ENCODE measurements around the gene TOMM7. TPM values are rescaled to one million over a fixed set of nuclear protein-coding genes. Genes with fewer than 3 reads are reported as not detected.

Gene TOMM7
- total RNA-seq, 1 experiment from 2014 or later, result 170 TPM

- Histone ChIP-seq H3K4me3 (ENCODE audit: low read length) (no peak overlapping the region), H3K27ac (ENCODE audit: low read length) (no peak overlapping the region), H3K4me1 (ENCODE audit: low read length) (peaks cover 24% of the 10 kb centered on the region), H2AFZ (ENCODE audit: low read length) (no peak overlapping the region), H4K20me1 (ENCODE audit: insufficient read depth, low read depth, low read length) (no peaks in the 10 kb centered on the region), H3K27me3 (ENCODE audit: low read length) (no peaks in the 10 kb centered on the region), H3K9me3 (ENCODE audit: low read length) (no peaks in the 10 kb centered on the region), H3K79me2 (ENCODE audit: low read length) (peaks cover 29% of the 10 kb centered on the region), H3K9me2 (replicated peaks; ENCODE audit: insufficient read depth, low read length) (no peaks in the 10 kb centered on the region), H3K36me3 (ENCODE audit: insufficient read depth, low read length) (no peaks in the 10 kb centered on the region), H3K9ac (ENCODE audit: low read length) (no peak overlapping the region), H3K4me2 (ENCODE audit: low read depth, low read length, poor library complexity, severe bottlenecking) (no peak overlapping the region)
- no peak for DNase-seq
Measured at GRCh38 chr7:22824760-22825159, 2.1 kb upstream of the TOMM7 start.

- H3K9me3 ChIP-seq (ENCODE audit: low read length), result no peaks in the 10 kb centered on the region
Measured at GRCh38 chr7:22823142-22823497, 471 bp upstream of the TOMM7 start.

GRCh38 chr7:22821702-22822485 lies 755 bp downstream of the TOMM7 start:
- Histone ChIP-seq H3K9ac (ENCODE audit: low read length) (peak overlapping the region; percentile 87), H3K4me1 (ENCODE audit: low read length) (peaks cover 24% of the 10 kb centered on the region), H3K9me3 (ENCODE audit: low read length) (no peaks in the 10 kb centered on the region), H3K79me2 (ENCODE audit: low read length) (peaks cover 48% of the 10 kb centered on the region), H3K27ac (ENCODE audit: low read length) (peak overlapping the region; percentile 24; the same call in 1 of the 2 replicates), H3K9me2 (replicated peaks; ENCODE audit: insufficient read depth, low read length) (no peaks in the 10 kb centered on the region), H3K4me2 (ENCODE audit: low read depth, low read length, poor library complexity, severe bottlenecking) (peak overlapping the region; percentile 76), H3K4me3 (ENCODE audit: low read length) (peak overlapping the region; percentile 84), H4K20me1 (ENCODE audit: insufficient read depth, low read depth, low read length) (no peaks in the 10 kb centered on the region), H2AFZ (ENCODE audit: low read length) (peak overlapping the region; percentile 40; the same call in 1 of the 2 replicates), H3K36me3 (ENCODE audit: insufficient read depth, low read length) (peaks cover 11% of the 10 kb centered on the region; the same call in 1 of the 2 replicates), H3K27me3 (ENCODE audit: low read length) (no peaks in the 10 kb centered on the region)
- peak; percentile 49 for DNase-seq

More at GRCh38 chr7:22823142-22823497, 471 bp upstream of the TOMM7 start:
- DNase-seq, result peak; percentile 54
- Histone ChIP-seq H3K79me2 (ENCODE audit: low read length) (peaks cover 40% of the 10 kb centered on the region), H2AFZ (ENCODE audit: low read length) (peak overlapping the region; percentile 77), H3K4me3 (ENCODE audit: low read length) (peak overlapping the region; percentile 84), H3K4me2 (ENCODE audit: low read depth, low read length, poor library complexity, severe bottlenecking) (peak overlapping the region; percentile 86), H3K36me3 (ENCODE audit: insufficient read depth, low read length) (0 out of 2 replicates have a peak, but pooled peaks cover under 1% of the 10 kb centered on the region), H3K9me2 (replicated peaks; ENCODE audit: insufficient read depth, low read length) (no peaks in the 10 kb centered on the region), H3K27me3 (ENCODE audit: low read length) (no peaks in the 10 kb centered on the region), H3K27ac (ENCODE audit: low read length) (no peak overlapping the region), H4K20me1 (ENCODE audit: insufficient read depth, low read depth, low read length) (no peaks in the 10 kb centered on the region), H3K9ac (ENCODE audit: low read length) (peak overlapping the region; percentile 70), H3K4me1 (ENCODE audit: low read length) (peaks cover 24% of the 10 kb centered on the region)

- no peaks in the 10 kb centered on the region for H3K27me3 ChIP-seq (ENCODE audit: low read length)
- peaks cover 11% of the 10 kb centered on the region; the same call in 1 of the 2 replicates for H3K36me3 ChIP-seq (ENCODE audit: insufficient read depth, low read length)
- no peak overlapping the region for H3K4me2 ChIP-seq (ENCODE audit: low read depth, low read length, poor library complexity, severe bottlenecking)
- no peaks in the 10 kb centered on the region for H3K9me3 ChIP-seq (ENCODE audit: low read length)
- DNase-seq, result no peak
- H3K4me3 ChIP-seq (ENCODE audit: low read length), result no peak overlapping the region
- no peak overlapping the region for H3K9ac ChIP-seq (ENCODE audit: low read length)
- H4K20me1 ChIP-seq (ENCODE audit: insufficient read depth, low read depth, low read length), result no peaks in the 10 kb centered on the region
- H3K27ac ChIP-seq (ENCODE audit: low read length), result no peak overlapping the region
- H2AFZ ChIP-seq (ENCODE audit: low read length), result no peak overlapping the region
- peaks cover 50% of the 10 kb centered on the region for H3K79me2 ChIP-seq (ENCODE audit: low read length)
- H3K9me2 ChIP-seq (replicated peaks; ENCODE audit: insufficient read depth, low read length), result no peaks in the 10 kb centered on the region
- H3K4me1 ChIP-seq (ENCODE audit: low read length), result peaks cover 24% of the 10 kb centered on the region
Measured at GRCh38 chr7:22819476-22819875, 3.2 kb downstream of the TOMM7 start.

- H3K9me2 ChIP-seq (replicated peaks; ENCODE audit: insufficient read depth, low read length), result no peaks in the 10 kb centered on the region
- peaks cover 16% of the 10 kb centered on the region; the same call in 1 of the 2 replicates for H3K36me3 ChIP-seq (ENCODE audit: insufficient read depth, low read length)
Measured at GRCh38 chr7:22814261-22815208, 8.1 kb downstream of the TOMM7 start.

GRCh38 chr7:22812353-22812752 lies 10.3 kb downstream of the TOMM7 start:
- no peak overlapping the region for H3K27ac ChIP-seq (ENCODE audit: low read length)
- H3K9ac ChIP-seq (ENCODE audit: low read length), result no peak overlapping the region
- H3K27me3 ChIP-seq (ENCODE audit: low read length), result no peaks in the 10 kb centered on the region
- no peaks in the 10 kb centered on the region for H4K20me1 ChIP-seq (ENCODE audit: insufficient read depth, low read depth, low read length)
- no peaks in the 10 kb centered on the region for H3K9me3 ChIP-seq (ENCODE audit: low read length)
- peaks cover 3% of the 10 kb centered on the region; the same call in 1 of the 2 replicates for H3K79me2 ChIP-seq (ENCODE audit: low read length)
- no peaks in the 10 kb centered on the region for H3K4me1 ChIP-seq (ENCODE audit: low read length)
- no peak overlapping the region for H3K4me3 ChIP-seq (ENCODE audit: low read length)
- H2AFZ ChIP-seq (ENCODE audit: low read length), result no peak overlapping the region
- H3K9me2 ChIP-seq (replicated peaks; ENCODE audit: insufficient read depth, low read length), result no peaks in the 10 kb centered on the region
- peaks cover 8% of the 10 kb centered on the region; the same call in 1 of the 2 replicates for H3K36me3 ChIP-seq (ENCODE audit: insufficient read depth, low read length)
- H3K4me2 ChIP-seq (ENCODE audit: low read depth, low read length, poor library complexity, severe bottlenecking), result no peak overlapping the region
- no peak for DNase-seq

More at GRCh38 chr7:22814261-22815208, 8.1 kb downstream of the TOMM7 start:
- H2AFZ ChIP-seq (ENCODE audit: low read length), result no peak overlapping the region
- no peak overlapping the region for H3K4me3 ChIP-seq (ENCODE audit: low read length)
- H3K27ac ChIP-seq (ENCODE audit: low read length), result no peak overlapping the region
- H3K4me1 ChIP-seq (ENCODE audit: low read length), result no peaks in the 10 kb centered on the region
- no peak overlapping the region for H3K9ac ChIP-seq (ENCODE audit: low read length)
- no peak for DNase-seq
- H3K4me2 ChIP-seq (ENCODE audit: low read depth, low read length, poor library complexity, severe bottlenecking), result no peak overlapping the region
- peaks cover 19% of the 10 kb centered on the region for H3K79me2 ChIP-seq (ENCODE audit: low read length)
- H4K20me1 ChIP-seq (ENCODE audit: insufficient read depth, low read depth, low read length), result no peaks in the 10 kb centered on the region
- no peaks in the 10 kb centered on the region for H3K9me3 ChIP-seq (ENCODE audit: low read length)
- no peaks in the 10 kb centered on the region for H3K27me3 ChIP-seq (ENCODE audit: low read length)

- H3K9ac ChIP-seq (ENCODE audit: low read length), result no peak overlapping the region
- H3K4me2 ChIP-seq (ENCODE audit: low read depth, low read length, poor library complexity, severe bottlenecking), result no peak overlapping the region
- H3K4me1 ChIP-seq (ENCODE audit: low read length), result no peaks in the 10 kb centered on the region
- no peak overlapping the region for H2AFZ ChIP-seq (ENCODE audit: low read length)
- no peak overlapping the region for H3K27ac ChIP-seq (ENCODE audit: low read length)
- H3K4me3 ChIP-seq (ENCODE audit: low read length), result no peak overlapping the region
- H3K79me2 ChIP-seq (ENCODE audit: low read length), result peaks cover 1% of the 10 kb centered on the region; the same call in 1 of the 2 replicates
- H3K36me3 ChIP-seq (ENCODE audit: insufficient read depth, low read length), result peaks cover 5% of the 10 kb centered on the region; the same call in 1 of the 2 replicates
- H3K9me3 ChIP-seq (ENCODE audit: low read length), result no peaks in the 10 kb centered on the region
- H3K9me2 ChIP-seq (replicated peaks; ENCODE audit: insufficient read depth, low read length), result no peaks in the 10 kb centered on the region
- H3K27me3 ChIP-seq (ENCODE audit: low read length), result no peaks in the 10 kb centered on the region
- DNase-seq, result peak; percentile 45
- H4K20me1 ChIP-seq (ENCODE audit: insufficient read depth, low read depth, low read length), result no peaks in the 10 kb centered on the region
Measured at GRCh38 chr7:22811746-22812280, 10.8 kb downstream of the TOMM7 start.
